SK-N-SH (cell line): Measurements from ENCODE around the gene BEGAIN. TPM values are rescaled to one million over a fixed set of nuclear protein-coding genes. Genes with fewer than 3 reads are reported as not detected.

ENCODE experiments used
- CTCF ChIA-PET: fragments of 300-600, 350-600 bp; formaldehyde crosslinking; extraction: SDS; loops from one replicate; lab custom pipeline; 2021; lab: Yijun Ruan, JAX
- POLR2A ChIA-PET: fragments of 350-600 bp; sonication (Branson Sonifier 250); formaldehyde crosslinking; extraction: SDS; loops from one replicate; lab custom pipeline; 2020; ENCODE audit warnings: antibody characterized with exemption, inconsistent platforms; lab: Yijun Ruan, JAX
- DNase-seq: peaks from one replicate; pipeline ENCODE4 v3.0.0; 2012
- H2AFZ ChIP-seq: fragments of 200-600 bp; sonication (generic); 2 replicates; pipeline ENCODE4 v1.8.1; 2016; ENCODE audit warnings: antibody characterized with exemption, mild to moderate bottlenecking, low read depth
- H3F3A ChIP-seq: fragments of 200-600 bp; sonication (generic); replicated peaks from 2 replicates; pipeline ENCODE3; 2016; ENCODE audit warnings: antibody characterized with exemption, mild to moderate bottlenecking; ENCODE audit not compliant: insufficient read depth
- H3K27ac ChIP-seq, 2 experiments: fragments of 200-500 bp in 1 of 2; fragments of 200-600 bp in 1 of 2; sonication (Bioruptor generic) in 1 of 2; sonication (generic), shearing (Covaris generic) in 1 of 2; 2 replicates each; pipeline versions ENCODE4 v1.5.1 to v1.6.1; 2014 to 2016; ENCODE audit warnings: low read depth in 2 of 2, inconsistent platforms in 1 of 2, low read length in 1 of 2, mild to moderate bottlenecking in 1 of 2, mixed read lengths in 1 of 2
- H3K27me3 ChIP-seq: fragments of 200-600 bp; sonication (generic), shearing (Covaris generic); 2 replicates; pipeline ENCODE4 v1.6.1; 2016; ENCODE audit warnings: mixed run types; ENCODE audit not compliant: insufficient read depth
- H3K36me3 ChIP-seq, 2 experiments: fragments of 200-500 bp in 1 of 2; fragments of 200-600 bp in 1 of 2; sonication (Bioruptor generic) in 1 of 2; sonication (generic) in 1 of 2; replicated peaks in 1 of 2; 2 replicates each; pipeline versions ENCODE3 to v1.5.1; 2014 to 2016; ENCODE audit warnings: low read length in 1 of 2, mild to moderate bottlenecking in 1 of 2; ENCODE audit not compliant: insufficient read depth in 2 of 2, control insufficient read depth in 1 of 2
- H3K4me1 ChIP-seq, 2 experiments: fragments of 200-500 bp in 1 of 2; fragments of 200-600 bp in 1 of 2; sonication (Bioruptor generic) in 1 of 2; sonication (generic), shearing (Covaris generic) in 1 of 2; 2 replicates each; pipeline versions ENCODE4 v1.5.1 to v1.6.1; 2014 to 2016; ENCODE audit warnings: low read depth in 1 of 2, low read length in 1 of 2, mixed run types in 1 of 2; ENCODE audit not compliant: insufficient read depth in 2 of 2, control insufficient read depth in 1 of 2
- H3K4me2 ChIP-seq: fragments of 200-600 bp; sonication (generic), shearing (Covaris generic); 2 replicates; pipeline ENCODE4 v1.6.1; 2017; ENCODE audit warnings: mixed run types
- H3K4me3 ChIP-seq, 2 experiments: fragments of 200-500 bp in 1 of 2; fragments of 200-600 bp in 1 of 2; sonication (Bioruptor generic) in 1 of 2; sonication (generic), shearing (Covaris generic) in 1 of 2; 2 replicates each; pipeline versions ENCODE4 v1.5.1 to v1.8.1; 2014 to 2016; ENCODE audit warnings: low read depth in 2 of 2, inconsistent platforms in 1 of 2, low read length in 1 of 2, mild to moderate bottlenecking in 1 of 2, mixed read lengths in 1 of 2, moderate library complexity in 1 of 2
- H3K79me2 ChIP-seq: fragments of 200-600 bp; sonication (generic); 2 replicates; pipeline ENCODE4 v1.8.1; 2017; ENCODE audit warnings: mild to moderate bottlenecking; ENCODE audit not compliant: insufficient read depth
- H3K9ac ChIP-seq: fragments of 200-600 bp; sonication (generic); 2 replicates; pipeline ENCODE4 v1.6.1; 2017; ENCODE audit warnings: mixed run types
- H3K9me2 ChIP-seq: fragments of 200-600 bp; sonication (generic); 2 replicates; pipeline ENCODE4 v1.6.1; 2017; ENCODE audit warnings: mixed run types
- H3K9me3 ChIP-seq: fragments of 200-600 bp; sonication (generic); 2 replicates; pipeline ENCODE4 v1.6.1; 2017; ENCODE audit warnings: mixed run types, mild to moderate bottlenecking, moderate library complexity
- H4K20me1 ChIP-seq: fragments of 200-600 bp; sonication (generic); 2 replicates; pipeline ENCODE4 v1.6.1; 2017; ENCODE audit warnings: mild to moderate bottlenecking, mixed run types; ENCODE audit not compliant: insufficient read depth
- CHD2 ChIP-seq: fragments of 150-350 bp; IDR thresholded peaks from 2 replicates; pipeline ENCODE4 v1.6.1; 2018; ENCODE audit warnings: low read length; ENCODE audit not compliant: partially characterized antibody
- EP300 ChIP-seq, 2 experiments: IDR thresholded peaks; 2 replicates each; pipeline versions ENCODE4 v1.4.0 to v1.6.1; 2012; ENCODE audit warnings: borderline replicate concordance in 1 of 2, low read depth in 1 of 2, low read length in 1 of 2
- FOSL2 ChIP-seq: IDR thresholded peaks from 2 replicates; pipeline ENCODE4 v1.4.0; 2012; ENCODE audit warnings: low read depth, mild to moderate bottlenecking, moderate library complexity, borderline replicate concordance
- FOXM1 ChIP-seq: IDR thresholded peaks from 2 replicates; pipeline ENCODE4 v1.4.0; 2012; ENCODE audit warnings: low read depth, mild to moderate bottlenecking
- GABPA ChIP-seq: IDR thresholded peaks from 2 replicates; pipeline ENCODE4 v1.4.0; 2012; ENCODE audit warnings: low read depth, mild to moderate bottlenecking
- MEF2A ChIP-seq: IDR thresholded peaks from 2 replicates; pipeline ENCODE4 v1.4.0; 2012; ENCODE audit warnings: low read depth, borderline replicate concordance
- MXI1 ChIP-seq: IDR thresholded peaks from 2 replicates; pipeline ENCODE4 v1.6.1; 2012; ENCODE audit warnings: mild to moderate bottlenecking, low read depth, low read length, improper control_type of control experiment
- RFX5 ChIP-seq: IDR thresholded peaks from 2 replicates; pipeline ENCODE4 v1.6.1; 2012; ENCODE audit warnings: mild to moderate bottlenecking, improper control_type of control experiment, low read length
- RXRA ChIP-seq: IDR thresholded peaks from 2 replicates; pipeline ENCODE4 v1.4.0; 2012; ENCODE audit warnings: low read depth, mild to moderate bottlenecking, borderline replicate concordance
- SMC3 ChIP-seq: IDR thresholded peaks from 2 replicates; pipeline ENCODE4 v1.6.1; 2012; ENCODE audit warnings: low read depth, low read length, improper control_type of control experiment
- TAF1 ChIP-seq: IDR thresholded peaks from 2 replicates; pipeline ENCODE4 v1.6.1; 2012; ENCODE audit warnings: low read depth, mild to moderate bottlenecking, low read length, moderate library complexity, borderline replicate concordance
- WGBS: methylation state at CpG from one replicate; pipeline ENCODE4 v1.1.6; 2017; ENCODE audit warnings: low lambda C conversion rate; 5-methylcytosine and 5-hydroxymethylcytosine counted together
- polyA plus RNA-seq, 3 experiments: library from polyadenylated mRNA; depleted of rRNA; stranded (reverse); fragments of >200 nt; gene quantifications; 2 replicates each; pipeline ENCODE4 v1.2.3, GENCODE V29; 2012
- TF ChIP-seq, protein P1 (sequence below): IDR thresholded peaks from 2 replicates; pipeline ENCODE4 v1.6.1; 2012; ENCODE audit warnings: mild to moderate bottlenecking, low read depth, low read length, moderate library complexity
- TF ChIP-seq, protein P2 (sequence below): fragments of 150-350 bp; IDR thresholded peaks from 2 replicates; pipeline ENCODE4 v1.6.1; 2016; ENCODE audit warnings: mild to moderate bottlenecking, low read depth, low read length

BEGAIN gene
- polyA plus RNA-seq, 1 of the 3 experiments (the other 2 are of a cell fraction): 4.2 TPM

DNA sequence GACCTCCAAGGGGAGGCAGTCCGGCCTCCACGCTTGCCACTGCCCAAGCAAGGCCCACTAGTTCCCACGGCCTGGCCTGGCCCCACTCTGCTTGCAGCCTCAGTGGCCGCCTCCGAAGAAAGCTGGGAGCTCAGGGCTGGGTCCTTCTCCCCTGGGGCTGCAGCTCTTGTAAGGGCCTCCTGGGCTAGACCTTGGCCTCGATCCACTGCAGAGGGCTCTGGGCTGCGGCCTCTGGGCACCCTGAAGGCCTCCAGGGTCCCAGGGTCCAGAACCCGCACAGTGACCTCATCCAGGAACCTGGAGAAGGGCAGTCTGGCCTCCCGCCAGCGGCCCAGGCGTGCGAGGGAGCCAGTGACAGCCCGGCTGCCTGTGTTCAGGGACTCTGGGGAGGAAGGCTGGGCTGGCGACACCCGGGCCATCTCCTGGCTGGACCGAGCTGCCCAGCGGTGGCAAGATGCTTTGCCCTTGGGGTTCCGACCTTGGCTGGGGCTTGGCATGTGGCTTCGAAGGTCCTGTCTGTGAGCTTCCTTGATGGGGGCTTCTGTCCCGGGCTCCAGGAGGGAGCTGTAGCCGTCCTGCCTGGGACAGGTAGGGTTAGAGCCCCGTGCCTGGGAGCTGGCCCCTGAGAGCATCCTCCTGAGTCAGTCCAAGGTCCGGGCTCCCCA is 9.8 kb downstream of the BEGAIN start:
- Histone ChIP-seq H3K79me2 (no peaks in the 10 kb centered on the region), H3K27ac (peak overlapping the region in 1 of 2 experiments; percentile 63; a peak in 2 of 4 replicates), H3K4me2 (no peak overlapping the region), H3K27me3 (no peaks in the 10 kb centered on the region), H3K36me3 (no peaks in the 10 kb centered on the region), H3K9ac (no peak overlapping the region), H3F3A (no peaks in the 10 kb centered on the region), H3K9me3 (no peaks in the 10 kb centered on the region), H3K9me2 (no peaks in the 10 kb centered on the region), H3K4me1 (peaks cover 0 to 64% of the 10 kb centered on the region in 2 experiments; a peak in 1 of 4 replicates), H3K4me3 (no peak overlapping the region), H2AFZ (no peak overlapping the region), H4K20me1 (no peaks in the 10 kb centered on the region)
- ChIA-PET CTCF (interaction anchor here (0.7 to 1.6 kb wide), 8 partner anchors 8 to 194 kb away, joined by 3 to 6 read pairs (median 4); no protein-coding TSS in a partner anchor), POLR2A (interaction anchor here (0.8 to 1.5 kb wide), 6 partner anchors 8 to 206 kb away, joined by 3 to 5 read pairs (median 3); no protein-coding TSS in a partner anchor)
- 85% methylated on average over 9 of the region's 23 CpGs for WGBS
- peak; percentile 79 for DNase-seq
- TF ChIP-seq MXI1 (peak; percentile 28; the same call in 1 of the 2 replicates), RFX5 (no peak), RXRA (no peak)

DNA sequence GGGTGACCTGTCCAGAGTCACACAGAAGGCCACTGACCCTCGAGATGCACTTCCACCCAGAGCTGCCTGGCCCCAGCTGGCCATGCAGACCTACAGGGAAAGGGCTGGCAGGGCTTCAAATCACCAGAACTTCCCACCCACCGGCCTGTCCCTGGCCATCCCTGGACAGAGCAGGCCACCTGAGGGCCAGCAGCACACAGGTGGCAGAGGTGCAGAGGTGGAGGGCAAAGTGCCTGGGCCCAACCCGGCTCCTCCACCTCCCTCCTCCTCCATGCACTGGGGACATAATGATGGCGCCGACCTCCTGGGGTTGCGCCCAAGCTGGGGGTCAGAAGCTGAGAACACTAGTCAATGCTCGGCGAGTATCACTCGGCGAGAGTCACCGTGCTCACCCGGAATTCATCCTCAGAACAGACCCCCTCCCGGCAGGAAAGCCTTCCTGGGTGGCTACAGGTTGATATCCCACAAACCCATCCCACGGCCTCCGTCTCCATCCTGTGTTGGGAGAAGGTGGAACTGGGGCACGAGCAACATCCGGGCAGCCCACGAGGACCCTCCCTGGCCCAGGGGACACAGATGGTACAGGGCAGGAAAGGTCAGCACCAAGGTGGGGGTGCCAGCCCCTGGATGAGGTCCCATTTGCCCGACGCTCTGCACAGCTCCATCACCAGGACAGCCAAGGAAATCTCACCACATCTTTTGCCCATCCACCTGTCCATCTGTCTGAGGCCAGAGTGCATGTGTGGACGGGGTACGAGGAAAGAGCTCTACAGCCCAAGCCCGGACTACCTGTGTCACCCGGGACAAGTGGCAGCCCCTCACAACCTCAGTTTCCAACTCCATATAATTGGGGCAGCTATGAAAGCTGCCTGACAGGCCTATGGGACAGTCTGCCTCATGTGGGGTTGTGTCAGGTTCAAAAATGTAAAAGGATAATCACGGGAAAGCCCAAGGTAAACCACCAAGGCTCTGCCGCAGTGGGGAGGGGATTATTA is 10.8 kb downstream of the BEGAIN start:
- no peaks in the 10 kb centered on the region for H4K20me1 ChIP-seq
- H3K4me3 ChIP-seq: no peak overlapping the region
- H3K79me2 ChIP-seq: no peaks in the 10 kb centered on the region
- H3F3A ChIP-seq: no peaks in the 10 kb centered on the region
- WGBS: 92% methylated on average over 17 of the region's 26 CpGs
- POLR2A ChIA-PET: interaction anchor here (1.1 to 1.5 kb wide), 4 partner anchors 9 to 152 kb away, joined by 3 read pairs; no protein-coding TSS in a partner anchor
- no peak for DNase-seq
- TF ChIP-seq, protein P1, sequence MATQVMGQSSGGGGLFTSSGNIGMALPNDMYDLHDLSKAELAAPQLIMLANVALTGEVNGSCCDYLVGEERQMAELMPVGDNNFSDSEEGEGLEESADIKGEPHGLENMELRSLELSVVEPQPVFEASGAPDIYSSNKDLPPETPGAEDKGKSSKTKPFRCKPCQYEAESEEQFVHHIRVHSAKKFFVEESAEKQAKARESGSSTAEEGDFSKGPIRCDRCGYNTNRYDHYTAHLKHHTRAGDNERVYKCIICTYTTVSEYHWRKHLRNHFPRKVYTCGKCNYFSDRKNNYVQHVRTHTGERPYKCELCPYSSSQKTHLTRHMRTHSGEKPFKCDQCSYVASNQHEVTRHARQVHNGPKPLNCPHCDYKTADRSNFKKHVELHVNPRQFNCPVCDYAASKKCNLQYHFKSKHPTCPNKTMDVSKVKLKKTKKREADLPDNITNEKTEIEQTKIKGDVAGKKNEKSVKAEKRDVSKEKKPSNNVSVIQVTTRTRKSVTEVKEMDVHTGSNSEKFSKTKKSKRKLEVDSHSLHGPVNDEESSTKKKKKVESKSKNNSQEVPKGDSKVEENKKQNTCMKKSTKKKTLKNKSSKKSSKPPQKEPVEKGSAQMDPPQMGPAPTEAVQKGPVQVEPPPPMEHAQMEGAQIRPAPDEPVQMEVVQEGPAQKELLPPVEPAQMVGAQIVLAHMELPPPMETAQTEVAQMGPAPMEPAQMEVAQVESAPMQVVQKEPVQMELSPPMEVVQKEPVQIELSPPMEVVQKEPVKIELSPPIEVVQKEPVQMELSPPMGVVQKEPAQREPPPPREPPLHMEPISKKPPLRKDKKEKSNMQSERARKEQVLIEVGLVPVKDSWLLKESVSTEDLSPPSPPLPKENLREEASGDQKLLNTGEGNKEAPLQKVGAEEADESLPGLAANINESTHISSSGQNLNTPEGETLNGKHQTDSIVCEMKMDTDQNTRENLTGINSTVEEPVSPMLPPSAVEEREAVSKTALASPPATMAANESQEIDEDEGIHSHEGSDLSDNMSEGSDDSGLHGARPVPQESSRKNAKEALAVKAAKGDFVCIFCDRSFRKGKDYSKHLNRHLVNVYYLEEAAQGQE: no peak
- no peak for TF ChIP-seq FOXM1
- no peak for TF ChIP-seq SMC3
- no peak for TF ChIP-seq CHD2
- no peak for TF ChIP-seq MEF2A
- no peak for TF ChIP-seq GABPA
- no peak for TF ChIP-seq TAF1
- TF ChIP-seq EP300 (IDR thresholded peaks at IDR 0.05; ENCODE audit: borderline replicate concordance in 1 of 2, low read depth in 1 of 2, low read length in 1 of 2): no peak
- TF ChIP-seq, protein P2, sequence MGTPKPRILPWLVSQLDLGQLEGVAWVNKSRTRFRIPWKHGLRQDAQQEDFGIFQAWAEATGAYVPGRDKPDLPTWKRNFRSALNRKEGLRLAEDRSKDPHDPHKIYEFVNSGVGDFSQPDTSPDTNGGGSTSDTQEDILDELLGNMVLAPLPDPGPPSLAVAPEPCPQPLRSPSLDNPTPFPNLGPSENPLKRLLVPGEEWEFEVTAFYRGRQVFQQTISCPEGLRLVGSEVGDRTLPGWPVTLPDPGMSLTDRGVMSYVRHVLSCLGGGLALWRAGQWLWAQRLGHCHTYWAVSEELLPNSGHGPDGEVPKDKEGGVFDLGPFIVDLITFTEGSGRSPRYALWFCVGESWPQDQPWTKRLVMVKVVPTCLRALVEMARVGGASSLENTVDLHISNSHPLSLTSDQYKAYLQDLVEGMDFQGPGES: no peak
- no peak for TF ChIP-seq FOSL2
- H3K9ac ChIP-seq: no peak overlapping the region
- no peaks in the 10 kb centered on the region for H3K9me2 ChIP-seq
- no peak overlapping the region for H3K4me2 ChIP-seq
- H3K36me3 ChIP-seq: no peaks in the 10 kb centered on the region
- peaks cover 0 to 63% of the 10 kb centered on the region in 2 experiments; a peak in 1 of 4 replicates for H3K4me1 ChIP-seq
- H3K27ac ChIP-seq: peak overlapping the region in 1 of 2 experiments; percentile 63; a peak in 1 of 4 replicates
- H2AFZ ChIP-seq: no peak overlapping the region
- CTCF ChIA-PET: interaction anchor here (1.4 to 1.6 kb wide), 2 partner anchors 7 to 69 kb away, joined by 6 read pairs; no protein-coding TSS in a partner anchor
- H3K27me3 ChIP-seq: no peaks in the 10 kb centered on the region
- H3K9me3 ChIP-seq: no peaks in the 10 kb centered on the region
